Measurements from ENCODE around the gene BRSK2. TPM values are rescaled to one million over a fixed set of nuclear protein-coding genes. Genes with fewer than 3 reads are reported as not detected.

The BRSK2 gene
- total RNA-seq, 2 experiments from 2014 or later = 0.22 to 0.55 TPM

- Mint-ChIP-seq H3K9me3 (no peaks in the 10 kb centered on the region), H3K36me3 (ENCODE audit: low read depth) (peaks cover 4% of the 10 kb centered on the region), H3K27me3 (no peaks in the 10 kb centered on the region), H3K4me1 (ENCODE audit: low read depth) (peaks cover 27% of the 10 kb centered on the region), H3K27ac (no peak overlapping the region), H3K4me3 (no peak overlapping the region)
- TF ChIP-seq, protein P1, sequence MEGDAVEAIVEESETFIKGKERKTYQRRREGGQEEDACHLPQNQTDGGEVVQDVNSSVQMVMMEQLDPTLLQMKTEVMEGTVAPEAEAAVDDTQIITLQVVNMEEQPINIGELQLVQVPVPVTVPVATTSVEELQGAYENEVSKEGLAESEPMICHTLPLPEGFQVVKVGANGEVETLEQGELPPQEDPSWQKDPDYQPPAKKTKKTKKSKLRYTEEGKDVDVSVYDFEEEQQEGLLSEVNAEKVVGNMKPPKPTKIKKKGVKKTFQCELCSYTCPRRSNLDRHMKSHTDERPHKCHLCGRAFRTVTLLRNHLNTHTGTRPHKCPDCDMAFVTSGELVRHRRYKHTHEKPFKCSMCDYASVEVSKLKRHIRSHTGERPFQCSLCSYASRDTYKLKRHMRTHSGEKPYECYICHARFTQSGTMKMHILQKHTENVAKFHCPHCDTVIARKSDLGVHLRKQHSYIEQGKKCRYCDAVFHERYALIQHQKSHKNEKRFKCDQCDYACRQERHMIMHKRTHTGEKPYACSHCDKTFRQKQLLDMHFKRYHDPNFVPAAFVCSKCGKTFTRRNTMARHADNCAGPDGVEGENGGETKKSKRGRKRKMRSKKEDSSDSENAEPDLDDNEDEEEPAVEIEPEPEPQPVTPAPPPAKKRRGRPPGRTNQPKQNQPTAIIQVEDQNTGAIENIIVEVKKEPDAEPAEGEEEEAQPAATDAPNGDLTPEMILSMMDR (IDR thresholded peaks at IDR 0.05) = no peak
- DNase-seq = no peak
- CTCF ChIA-PET = no interaction called here
- Histone ChIP-seq H3K27me3 (ENCODE audit: control insufficient read depth in 1 of 2, insufficient read depth in 2 of 2, low read length in 2 of 2) (no peaks in the 10 kb centered on the region), H3K27ac (ENCODE audit: low read depth in 1 of 2, low read length in 2 of 2) (no peak overlapping the region), H3K4me3 (ENCODE audit: low read length) (no peak overlapping the region), H3K4me1 (ENCODE audit: insufficient read depth, low read length) (peaks cover 43% of the 10 kb centered on the region), H3K36me3 (ENCODE audit: insufficient read depth, low read length) (peaks cover 15% of the 10 kb centered on the region), H3K9me3 (ENCODE audit: control insufficient read depth in 1 of 2, insufficient read depth in 1 of 2, low read length in 2 of 2) (no peaks in the 10 kb centered on the region)
- intact Hi-C loops (cut with DNase I, micrococcal nuclease) = no loop called here
- no peak for ATAC-seq (ENCODE audit: poor library complexity)
- POLR2A ChIA-PET = no interaction called here
Observed at GRCh38 chr11:1507381-1508140, 117.8 kb downstream of the BRSK2 start.

- no peaks in the 10 kb centered on the region for H3K27me3 Mint-ChIP-seq
- ATAC-seq (ENCODE audit: poor library complexity) (no peak), DNase-seq (no peak)
- peaks cover 10% of the 10 kb centered on the region for H3K36me3 ChIP-seq (ENCODE audit: insufficient read depth, low read length)
- no peak overlapping the region for H3K4me3 ChIP-seq (ENCODE audit: low read length)
- intact Hi-C loops (cut with DNase I, micrococcal nuclease) = no loop called here
- CTCF ChIA-PET = no interaction called here
- H3K9me3 Mint-ChIP-seq = no peaks in the 10 kb centered on the region
- POLR2A ChIA-PET = no interaction called here
- no peak overlapping the region for H3K27ac Mint-ChIP-seq
- peaks cover 43% of the 10 kb centered on the region for H3K4me1 ChIP-seq (ENCODE audit: insufficient read depth, low read length)
- H3K27ac ChIP-seq (ENCODE audit: low read depth in 1 of 2, low read length in 2 of 2) = no peak overlapping the region
- H3K9me3 ChIP-seq (ENCODE audit: control insufficient read depth in 1 of 2, insufficient read depth in 1 of 2, low read length in 2 of 2) = no peaks in the 10 kb centered on the region
- H3K4me1 Mint-ChIP-seq (ENCODE audit: low read depth) = peaks cover 32% of the 10 kb centered on the region
- H3K27me3 ChIP-seq (ENCODE audit: control insufficient read depth in 1 of 2, insufficient read depth in 2 of 2, low read length in 2 of 2) = no peaks in the 10 kb centered on the region
- H3K4me3 Mint-ChIP-seq = no peak overlapping the region
- TF ChIP-seq, protein P1 (IDR thresholded peaks at IDR 0.05) = no peak
- H3K36me3 Mint-ChIP-seq (ENCODE audit: low read depth) = peaks cover 9% of the 10 kb centered on the region
Observed at GRCh38 chr11:1508491-1508891, 118.8 kb downstream of the BRSK2 start.

DNA sequence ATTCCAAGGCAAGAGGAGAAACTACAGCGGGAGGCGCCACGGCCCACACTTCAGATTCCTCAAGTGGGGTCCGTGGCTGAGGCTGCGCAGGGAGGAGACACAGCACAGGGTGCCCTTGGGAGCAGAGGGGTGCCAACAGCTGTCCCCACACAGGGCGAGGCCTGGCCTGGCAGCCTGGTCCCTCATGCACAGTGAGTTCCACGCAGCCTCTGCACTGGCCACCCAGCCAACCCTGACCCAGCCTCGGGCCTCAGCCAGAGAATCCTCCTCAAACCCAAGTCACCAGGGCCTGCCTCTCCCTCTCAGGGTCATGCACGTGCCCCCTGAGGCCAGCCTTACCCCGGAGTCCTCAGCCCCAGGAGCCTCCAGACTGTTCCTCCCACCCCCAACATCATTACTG lies 119.3 kb downstream of the BRSK2 start:
- H3K9me3 ChIP-seq (ENCODE audit: control insufficient read depth in 1 of 2, insufficient read depth in 1 of 2, low read length in 2 of 2) = no peaks in the 10 kb centered on the region
- no peak overlapping the region for H3K27ac ChIP-seq (ENCODE audit: low read depth in 1 of 2, low read length in 2 of 2)
- H3K36me3 Mint-ChIP-seq (ENCODE audit: low read depth) = peaks cover 10% of the 10 kb centered on the region
- ChIA-PET POLR2A (no interaction called here), CTCF (no interaction called here)
- peaks cover 10% of the 10 kb centered on the region for H3K36me3 ChIP-seq (ENCODE audit: insufficient read depth, low read length)
- DNase-seq (no peak), ATAC-seq (ENCODE audit: poor library complexity) (no peak)
- TF ChIP-seq, protein P1 (IDR thresholded peaks at IDR 0.05) = no peak
- H3K9me3 Mint-ChIP-seq = no peaks in the 10 kb centered on the region
- no peak overlapping the region for H3K27ac Mint-ChIP-seq
- H3K4me1 ChIP-seq (ENCODE audit: insufficient read depth, low read length) = peaks cover 48% of the 10 kb centered on the region
- H3K4me3 ChIP-seq (ENCODE audit: low read length) = no peak overlapping the region
- H3K4me1 Mint-ChIP-seq (ENCODE audit: low read depth) = peaks cover 37% of the 10 kb centered on the region
- intact Hi-C loops (cut with DNase I, micrococcal nuclease) = no loop called here
- H3K27me3 Mint-ChIP-seq = no peaks in the 10 kb centered on the region
- H3K27me3 ChIP-seq (ENCODE audit: control insufficient read depth in 1 of 2, insufficient read depth in 2 of 2, low read length in 2 of 2) = no peaks in the 10 kb centered on the region
- no peak overlapping the region for H3K4me3 Mint-ChIP-seq
